Esophagus squamous epithelium (tissue), 5 donors: Measurements from ENCODE around the gene PUS1. TPM values are rescaled to one million over a fixed set of nuclear protein-coding genes. Genes with fewer than 3 reads are reported as not detected.

ENCODE experiments used
- DNase-seq: peaks from one replicate; lab custom pipeline; 2025; lab: John Stamatoyannopoulos, UW
- H3K27ac ChIP-seq, 4 donors: fragments of 200-600 bp; sonication (generic); one replicate each; pipeline ENCODE4 v1.5.1; 2016 to 2019; ENCODE audit warnings: mild to moderate bottlenecking in 1 of 4
- H3K27me3 ChIP-seq, 4 donors: fragments of 200-600 bp; sonication (generic); 1 replicate in 3 of 4; 2 replicates in 1 of 4; pipeline versions ENCODE4 v1.5.1 to v1.6.0; 2017 to 2021; ENCODE audit warnings: antibody characterized with exemption in 1 of 4
- H3K36me3 ChIP-seq, 3 donors: fragments of 200-600 bp; sonication (generic); one replicate each; pipeline ENCODE4 v1.5.1; 2016 to 2019
- H3K4me1 ChIP-seq, 3 donors: fragments of 200-600 bp; sonication (generic); one replicate each; pipeline ENCODE4 v1.5.1; 2017 to 2019
- H3K4me3 ChIP-seq, 4 donors: fragments of 200-600 bp; sonication (generic); 1 replicate in 3 of 4; 2 replicates in 1 of 4; pipeline ENCODE4 v1.5.1; 2016 to 2019; ENCODE audit warnings: mild to moderate bottlenecking in 2 of 4, moderate library complexity in 1 of 4
- H3K9me3 ChIP-seq, 3 donors: fragments of 200-600 bp; sonication (generic); one replicate each; pipeline ENCODE4 v1.5.1; 2016 to 2019
- POLR2A ChIP-seq, 4 donors: fragments of 450-650 bp; IDR thresholded peaks; one replicate each; pipeline ENCODE4 v1.6.1; 2017; ENCODE audit warnings: antibody characterized with exemption in 4 of 4, mild to moderate bottlenecking in 4 of 4, moderate library complexity in 3 of 4
- WGBS, 2 donors: methylation state at CpG; one replicate each; pipeline ENCODE4 v1.1.5; 2018; 5-methylcytosine and 5-hydroxymethylcytosine counted together
- intact Hi-C: fragments of 100-400 bp; cut with DNase I; formaldehyde crosslinking; loops from one replicate; pipeline ENCODE4 v1.15.0; 2022
- total RNA-seq, 4 donors: library from RNA; depleted of rRNA; stranded (reverse); fragments of >200 nt; gene quantifications; one replicate each; pipeline ENCODE4 v1.1.0, GENCODE V29; 2016
- TF ChIP-seq, protein P1 (sequence below), 6 experiments: fragments of 450-650 bp in 4 of 6; fragments of 200-600 bp in 2 of 6; sonication (generic) in 2 of 6; IDR thresholded peaks; one replicate each; pipeline ENCODE4 v1.5.1; 2016 to 2019; ENCODE audit warnings: antibody characterized with exemption in 6 of 6, mild to moderate bottlenecking in 4 of 6, moderate library complexity in 4 of 6
- donor health status: DM: yes; HTN: yes; CAD: no.

Gene PUS1
- total RNA-seq, 4 donors from 2014 or later, result 8.1 to 24.2 (median 19.8) TPM

GRCh38 chr12:131910302-131911027 lies 18.6 kb upstream of the PUS1 start:
- WGBS, 2 donors, result 45 to 74% methylated on average over 13 to 15 of the region's 23 CpGs
- Histone ChIP-seq H3K4me3 (no peak overlapping the region), H3K9me3 (no peaks in the 10 kb centered on the region), H3K36me3 (peaks cover 40 to 98% (median 57%) of the 10 kb centered on the region in 3 donors), H3K27me3 (no peaks in the 10 kb centered on the region), H3K4me1 (peaks cover 0 to 15% (median 11%) of the 10 kb centered on the region in 3 donors), H3K27ac (no peak overlapping the region)
- intact Hi-C loops, result no loop called here
- no peak for TF ChIP-seq POLR2A (IDR thresholded peaks at IDR 0.05)
- TF ChIP-seq, protein P1, sequence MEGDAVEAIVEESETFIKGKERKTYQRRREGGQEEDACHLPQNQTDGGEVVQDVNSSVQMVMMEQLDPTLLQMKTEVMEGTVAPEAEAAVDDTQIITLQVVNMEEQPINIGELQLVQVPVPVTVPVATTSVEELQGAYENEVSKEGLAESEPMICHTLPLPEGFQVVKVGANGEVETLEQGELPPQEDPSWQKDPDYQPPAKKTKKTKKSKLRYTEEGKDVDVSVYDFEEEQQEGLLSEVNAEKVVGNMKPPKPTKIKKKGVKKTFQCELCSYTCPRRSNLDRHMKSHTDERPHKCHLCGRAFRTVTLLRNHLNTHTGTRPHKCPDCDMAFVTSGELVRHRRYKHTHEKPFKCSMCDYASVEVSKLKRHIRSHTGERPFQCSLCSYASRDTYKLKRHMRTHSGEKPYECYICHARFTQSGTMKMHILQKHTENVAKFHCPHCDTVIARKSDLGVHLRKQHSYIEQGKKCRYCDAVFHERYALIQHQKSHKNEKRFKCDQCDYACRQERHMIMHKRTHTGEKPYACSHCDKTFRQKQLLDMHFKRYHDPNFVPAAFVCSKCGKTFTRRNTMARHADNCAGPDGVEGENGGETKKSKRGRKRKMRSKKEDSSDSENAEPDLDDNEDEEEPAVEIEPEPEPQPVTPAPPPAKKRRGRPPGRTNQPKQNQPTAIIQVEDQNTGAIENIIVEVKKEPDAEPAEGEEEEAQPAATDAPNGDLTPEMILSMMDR (IDR thresholded peaks at IDR 0.05), result no peak
- DNase-seq, result no peak

- intact Hi-C loops, result no loop called here
Observed at GRCh38 chr12:131911028-131911650, 17.9 kb upstream of the PUS1 start.

DNA sequence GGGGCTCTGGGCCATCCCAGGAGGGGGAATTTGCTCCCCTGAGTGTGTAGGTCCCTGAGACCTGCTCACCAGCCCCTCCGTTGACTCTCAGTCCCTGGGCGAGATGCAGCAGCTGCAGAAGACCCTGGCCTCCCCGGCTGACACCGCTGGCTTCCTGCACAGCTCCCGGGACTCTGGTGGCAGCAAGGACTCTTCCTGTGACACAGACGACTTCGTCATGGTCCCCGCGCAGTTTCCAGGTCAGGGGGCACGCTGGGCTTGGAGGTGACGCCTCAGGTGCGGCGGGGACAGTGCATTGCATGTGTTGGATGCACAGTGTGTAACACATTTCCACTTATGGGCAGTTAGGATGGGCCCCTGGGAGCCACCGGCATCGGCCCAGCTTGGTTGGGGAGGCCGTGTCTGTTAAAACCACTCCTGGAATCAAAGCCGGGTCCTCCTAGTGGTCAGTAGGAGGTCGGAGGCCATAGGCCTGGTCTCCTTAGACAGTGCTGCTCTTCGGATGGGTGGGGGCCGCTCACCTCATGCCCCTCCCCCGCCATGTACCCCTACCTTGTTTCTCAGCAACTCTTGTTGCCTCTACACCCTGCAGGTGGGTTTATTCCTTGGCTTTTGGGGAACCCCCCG lies 17.1 kb upstream of the PUS1 start:
- WGBS, 2 donors, result 79 to 95% methylated on average over 8 to 13 of the region's 22 CpGs
- intact Hi-C loops, result no loop called here
- H3K27ac ChIP-seq, result peak overlapping the region in 1 of 4 donors; percentile 13

More at GRCh38 chr12:131911028-131911650, 17.9 kb upstream of the PUS1 start:
- TF ChIP-seq POLR2A (IDR thresholded peaks at IDR 0.05), result no peak
- TF ChIP-seq, protein P1 (IDR thresholded peaks at IDR 0.05), result no peak
- Histone ChIP-seq H3K4me3 (no peak overlapping the region), H3K27me3 (no peaks in the 10 kb centered on the region), H3K4me1 (peaks cover 0 to 14% (median 11%) of the 10 kb centered on the region in 3 donors), H3K36me3 (peaks cover 46 to 100% (median 62%) of the 10 kb centered on the region in 3 donors), H3K27ac (no peak overlapping the region), H3K9me3 (no peaks in the 10 kb centered on the region)
- WGBS, 2 donors, result 75 to 94% methylated on average over 2 to 12 of the region's 17 CpGs
- DNase-seq, result no peak

DNA sequence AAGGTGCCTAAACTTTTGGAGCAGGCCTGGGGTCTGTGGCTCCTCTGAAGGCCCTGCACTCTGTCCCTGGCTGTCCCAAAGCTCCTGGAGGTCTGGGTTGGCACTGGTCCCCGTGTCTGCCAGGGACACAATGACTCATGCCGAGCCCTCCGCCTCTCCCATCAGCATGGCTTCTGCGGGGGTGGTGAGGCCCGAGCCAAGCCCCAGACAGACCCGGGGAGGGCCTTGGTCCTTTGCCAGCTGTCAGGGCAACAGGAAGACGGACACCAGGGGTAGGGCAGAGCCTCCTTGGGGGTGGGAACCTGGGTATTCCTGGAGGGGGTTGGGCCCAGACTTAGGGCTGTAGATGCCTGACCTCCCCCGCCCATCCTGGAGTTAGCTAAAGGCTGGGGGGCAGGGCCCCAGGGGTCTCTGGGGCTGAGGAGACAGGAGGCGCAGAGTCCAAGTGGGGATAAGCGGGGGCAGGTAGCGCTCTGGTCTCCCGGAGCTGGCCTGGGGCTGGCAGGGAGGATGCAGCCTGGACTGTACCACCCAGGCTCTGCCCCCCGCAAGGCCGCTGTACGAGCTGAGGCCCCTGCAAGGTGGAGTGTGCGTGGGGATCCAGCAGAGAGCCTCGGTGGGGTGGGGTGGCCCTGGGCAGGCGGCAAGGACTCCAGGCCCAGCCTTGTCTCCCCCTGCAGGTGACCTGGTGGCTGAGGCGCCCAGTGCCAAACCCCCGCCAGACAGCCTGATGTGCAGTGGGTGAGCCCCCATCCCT lies 16.4 kb upstream of the PUS1 start:
- intact Hi-C loops, result no loop called here
- Histone ChIP-seq H3K27ac (peak overlapping the region in 1 of 4 donors; percentile 19), H3K4me1 (peaks cover 0 to 14% (median 11%) of the 10 kb centered on the region in 3 donors), H3K27me3 (no peaks in the 10 kb centered on the region), H3K9me3 (no peaks in the 10 kb centered on the region), H3K4me3 (no peak overlapping the region), H3K36me3 (peaks cover 55 to 98% (median 68%) of the 10 kb centered on the region in 3 donors)
- DNase-seq, result no peak
- 0 to 40% methylated on average over 3 of the region's 20 CpGs for WGBS, 2 donors
- TF ChIP-seq, protein P1 (IDR thresholded peaks at IDR 0.05), result no peak
- no peak for TF ChIP-seq POLR2A (IDR thresholded peaks at IDR 0.05)

More for the DNA sequence above, 17.1 kb upstream of the PUS1 start:
- peaks cover 0 to 14% (median 11%) of the 10 kb centered on the region in 3 donors for H3K4me1 ChIP-seq
- H3K9me3 ChIP-seq, result no peaks in the 10 kb centered on the region
- H3K4me3 ChIP-seq, result no peak overlapping the region
- peaks cover 51 to 99% (median 68%) of the 10 kb centered on the region in 3 donors for H3K36me3 ChIP-seq
- no peaks in the 10 kb centered on the region for H3K27me3 ChIP-seq
- no peak for DNase-seq
- TF ChIP-seq, protein P1 (IDR thresholded peaks at IDR 0.05), result no peak
- no peak for TF ChIP-seq POLR2A (IDR thresholded peaks at IDR 0.05)
